Ascending aorta (tissue), 2 donors: ENCODE data around the gene KIRREL1. TPM values are rescaled to one million over a fixed set of nuclear protein-coding genes. Genes with fewer than 3 reads are reported as not detected.
A peak's percentile ranks its signal among the peaks of the same experiment; 100 is the strongest.

Experiments
- DNase-seq, 2 donors: peaks; one replicate each; pipeline ENCODE4 v3.0.0-alpha.2; 2019; ENCODE audit warnings: low spot score in 2 of 2
- H3K27ac ChIP-seq, 2 donors: fragments of 200-600 bp; sonication (generic); one replicate each; pipeline ENCODE4 v1.5.1; 2016 to 2017; ENCODE audit warnings: mild to moderate bottlenecking in 1 of 2
- H3K27me3 ChIP-seq: fragments of 200-600 bp; sonication (generic); one replicate; pipeline ENCODE4 v1.5.1; 2017
- H3K36me3 ChIP-seq, 2 donors: fragments of 200-600 bp; sonication (generic); one replicate each; pipeline ENCODE4 v1.5.1; 2016
- H3K4me1 ChIP-seq, 2 donors: fragments of 200-600 bp; sonication (generic); one replicate each; pipeline ENCODE4 v1.5.1; 2016 to 2017; ENCODE audit warnings: mild to moderate bottlenecking in 1 of 2
- H3K4me3 ChIP-seq, 2 donors: fragments of 200-600 bp; sonication (generic); one replicate each; pipeline ENCODE4 v1.5.1; 2016 to 2017; ENCODE audit warnings: mild to moderate bottlenecking in 1 of 2
- H3K9me3 ChIP-seq, 2 donors: fragments of 200-600 bp; sonication (generic); one replicate each; pipeline ENCODE4 v1.5.1; 2016
- CTCF ChIP-seq, 3 experiments: fragments of 200-600 bp in 2 of 3; fragments of 450-650 bp in 1 of 3; sonication (generic) in 2 of 3; IDR thresholded peaks; one replicate each; pipeline ENCODE4 v1.5.1; 2016 to 2019; ENCODE audit warnings: antibody characterized with exemption in 3 of 3, mild to moderate bottlenecking in 1 of 3, moderate library complexity in 1 of 3
- intact Hi-C: fragments of 100-400 bp; cut with DNase I; formaldehyde crosslinking; loops from one replicate; pipeline ENCODE4 v1.15.1; 2023
- total RNA-seq: library from RNA; depleted of rRNA; stranded (reverse); fragments of >200 nt; gene quantifications from one replicate; pipeline ENCODE4 v1.1.0, GENCODE V29; 2016

The KIRREL1 gene
- total RNA-seq, 1 donor from 2014 or later = 114 TPM

GRCh38 chr1:158002022-158002630 lies 8.7 kb downstream of the KIRREL1 start:
- H3K36me3 ChIP-seq = no peaks in the 10 kb centered on the region
- TF ChIP-seq CTCF (IDR thresholded peaks at IDR 0.05) = peak in 1 of 3 experiments; percentile 5
- H3K4me1 ChIP-seq = peaks cover 51 to 88% of the 10 kb centered on the region in 2 donors
- no peaks in the 10 kb centered on the region for H3K9me3 ChIP-seq
- DNase-seq = no peak
- intact Hi-C loops = no loop called here
- peak overlapping the region; percentile 92 to 99 for H3K27ac ChIP-seq
- H3K27me3 ChIP-seq = no peaks in the 10 kb centered on the region
- peak overlapping the region in 1 of 2 donors; percentile 30 for H3K4me3 ChIP-seq

GRCh38 chr1:158002631-158003405 lies 9.4 kb downstream of the KIRREL1 start:
- H3K27ac ChIP-seq = peak overlapping the region; percentile 92 to 99
- TF ChIP-seq CTCF (IDR thresholded peaks at IDR 0.05) = no peak
- H3K27me3 ChIP-seq = no peaks in the 10 kb centered on the region
- DNase-seq = no peak
- peaks cover 56 to 90% of the 10 kb centered on the region in 2 donors for H3K4me1 ChIP-seq
- peak overlapping the region in 1 of 2 donors; percentile 30 for H3K4me3 ChIP-seq
- H3K9me3 ChIP-seq = no peaks in the 10 kb centered on the region
- intact Hi-C loops = no loop called here
- H3K36me3 ChIP-seq = no peaks in the 10 kb centered on the region

GRCh38 chr1:158003406-158003800 lies 10.0 kb downstream of the KIRREL1 start:
- no peak for DNase-seq
- intact Hi-C loops = no loop called here
- no peak for TF ChIP-seq CTCF (IDR thresholded peaks at IDR 0.05)
- Histone ChIP-seq H3K27ac (peak overlapping the region; percentile 92 to 99), H3K36me3 (no peaks in the 10 kb centered on the region), H3K4me3 (peak overlapping the region in 1 of 2 donors; percentile 30), H3K27me3 (no peaks in the 10 kb centered on the region), H3K4me1 (peaks cover 62 to 91% of the 10 kb centered on the region in 2 donors), H3K9me3 (no peaks in the 10 kb centered on the region)

- no peak overlapping the region for H3K4me3 ChIP-seq
- intact Hi-C loops = no loop called here
- no peak for TF ChIP-seq CTCF (IDR thresholded peaks at IDR 0.05)
- H3K27ac ChIP-seq = peak overlapping the region; percentile 92 to 99
- H3K27me3 ChIP-seq = no peaks in the 10 kb centered on the region
- no peak for DNase-seq
- H3K4me1 ChIP-seq = peaks cover 79 to 93% of the 10 kb centered on the region in 2 donors
- no peaks in the 10 kb centered on the region for H3K36me3 ChIP-seq
- no peaks in the 10 kb centered on the region for H3K9me3 ChIP-seq
These were observed 11.8 kb downstream of the KIRREL1 start for GRCh38 chr1:158005224-158005623.

GRCh38 chr1:158007180-158007579 lies 13.7 kb downstream of the KIRREL1 start:
- no peak for DNase-seq
- Histone ChIP-seq H3K36me3 (no peaks in the 10 kb centered on the region), H3K4me3 (peak overlapping the region in 1 of 2 donors; percentile 34), H3K4me1 (peaks cover 72 to 89% of the 10 kb centered on the region in 2 donors), H3K27me3 (no peaks in the 10 kb centered on the region), H3K27ac (peak overlapping the region; percentile 92 to 99), H3K9me3 (no peaks in the 10 kb centered on the region)
- TF ChIP-seq CTCF (IDR thresholded peaks at IDR 0.05) = no peak
- intact Hi-C loops = no loop called here
